Limb (tissue), 2 donors: ENCODE measurements around the gene ADM5.
"Not testable (repeated sequence)": the region's sequence is repeated elsewhere in the genome, so short reads cannot be mapped to it uniquely, and the experiment has no call there.

ENCODE experiments used
- DNase-seq, 2 donors: peaks; one replicate each; pipeline ENCODE4 v3.0.0-alpha.2; 2016; ENCODE audit errors: extremely low spot score in 2 of 2

ADM5 gene

DNA sequence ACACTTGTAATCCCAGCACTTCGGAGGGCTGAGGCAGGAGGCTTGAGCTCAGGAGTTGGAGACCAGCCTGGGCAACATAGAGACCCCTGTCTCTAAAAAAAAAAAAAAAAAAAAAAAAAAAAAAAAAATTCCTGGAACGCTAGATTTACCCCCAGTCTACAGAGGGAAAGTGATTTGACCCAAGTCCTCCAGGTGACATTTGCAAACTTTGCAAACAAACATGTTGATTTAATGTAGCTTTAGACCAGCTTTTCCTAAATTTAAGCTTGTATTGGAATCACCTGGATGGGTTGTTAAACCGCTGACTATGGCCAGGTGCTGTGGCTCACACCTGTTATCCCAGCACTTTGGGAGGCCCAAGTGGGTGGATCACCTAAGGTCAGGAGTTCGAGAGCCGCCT is 10.0 kb downstream of the ADM5 start:
- DNase-seq, result no peak

DNA sequence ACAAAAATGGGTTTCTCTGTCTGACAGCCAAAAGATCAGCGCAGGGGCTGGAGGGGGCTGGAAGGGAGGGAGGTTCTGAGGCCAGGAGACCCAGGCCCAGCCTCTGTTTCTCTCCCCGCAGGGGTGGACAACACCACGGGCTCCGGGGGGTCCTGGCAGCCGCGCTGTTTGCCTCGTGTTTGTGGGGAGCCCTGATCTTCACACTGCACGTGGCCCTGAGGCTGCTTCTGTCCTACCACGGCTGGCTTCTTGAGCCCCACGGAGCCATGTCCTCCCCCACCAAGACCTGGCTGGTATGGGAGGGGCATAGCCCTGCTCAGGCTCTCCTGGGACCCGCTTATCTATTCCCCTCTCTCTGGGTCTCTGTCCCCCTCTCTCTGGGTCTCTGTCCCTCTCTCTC is 11.2 kb downstream of the ADM5 start:
- DNase-seq, result no peak

DNA sequence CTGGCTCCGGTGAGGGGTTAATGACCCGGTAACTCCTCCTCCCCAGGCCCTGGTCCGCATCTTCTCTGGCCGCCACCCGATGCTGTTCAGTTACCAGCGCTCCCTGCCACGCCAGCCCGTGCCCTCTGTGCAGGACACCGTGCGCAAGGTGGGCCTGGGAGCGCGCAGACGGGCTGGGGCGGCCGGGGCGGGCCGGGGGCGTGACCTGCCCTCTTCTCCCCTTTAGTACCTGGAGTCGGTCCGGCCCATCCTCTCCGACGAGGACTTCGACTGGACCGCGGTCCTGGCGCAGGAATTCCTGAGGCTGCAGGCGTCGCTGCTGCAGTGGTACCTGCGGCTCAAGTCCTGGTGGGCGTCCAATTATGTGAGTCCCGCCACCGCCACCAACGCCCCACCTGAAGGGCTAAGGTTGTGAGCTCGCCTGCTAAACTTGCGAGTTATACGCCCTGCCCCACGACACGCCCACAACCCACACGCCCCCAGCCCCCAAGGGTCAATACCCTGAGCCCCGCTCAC is 11.9 kb downstream of the ADM5 start:
- DNase-seq, result no peak

DNA sequence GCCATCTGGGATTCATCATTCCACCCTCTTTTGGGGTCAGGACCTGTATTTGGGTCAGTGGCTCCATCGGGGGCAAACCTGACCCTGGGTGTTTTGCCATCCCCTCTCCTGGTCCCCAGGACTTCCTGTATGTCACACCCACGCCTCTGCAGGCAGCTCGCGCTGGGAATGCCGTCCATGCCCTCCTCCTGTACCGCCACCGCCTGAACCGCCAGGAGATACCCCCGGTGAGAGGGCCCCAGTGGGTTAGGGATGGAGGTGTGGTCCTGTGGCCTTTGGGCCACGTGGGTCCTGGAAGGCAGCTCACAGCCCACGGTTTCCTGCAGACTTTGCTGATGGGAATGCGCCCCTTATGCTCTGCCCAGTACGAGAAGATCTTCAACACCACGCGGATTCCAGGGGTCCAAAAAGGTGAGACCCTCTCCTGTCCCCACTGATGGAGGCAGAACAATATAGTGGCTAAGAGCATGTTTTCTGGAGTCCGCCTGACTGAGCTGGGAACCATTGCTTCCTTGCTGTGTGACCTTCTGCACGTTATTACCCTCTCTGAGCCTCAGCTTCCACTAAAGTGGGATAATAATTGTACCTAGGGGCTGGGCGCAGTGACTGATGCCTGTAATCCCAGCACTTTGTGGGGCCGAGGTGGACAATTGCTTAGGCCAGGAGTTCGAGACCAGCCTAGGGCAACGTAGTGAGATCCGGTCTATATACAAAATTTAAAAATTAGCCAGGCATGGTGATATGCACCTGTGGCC is 15.7 kb downstream of the ADM5 start:
- no peak for DNase-seq

DNA sequence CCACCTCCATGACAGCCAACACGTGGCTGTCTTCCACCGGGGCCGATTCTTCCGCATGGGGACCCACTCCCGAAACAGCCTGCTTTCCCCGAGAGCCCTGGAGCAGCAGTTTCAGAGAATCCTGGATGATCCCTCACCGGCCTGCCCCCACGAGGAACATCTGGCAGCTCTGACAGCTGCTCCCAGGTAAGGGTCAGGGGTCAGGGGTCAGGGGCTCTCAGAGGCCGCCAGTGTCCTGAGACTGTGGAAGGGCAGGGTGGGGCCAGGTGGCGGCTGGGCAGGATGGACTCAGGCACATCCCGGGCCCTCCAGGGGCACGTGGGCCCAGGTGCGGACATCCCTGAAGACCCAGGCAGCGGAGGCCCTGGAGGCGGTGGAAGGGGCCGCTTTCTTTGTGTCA is 16.5 kb downstream of the ADM5 start:
- DNase-seq, result no peak

DNA sequence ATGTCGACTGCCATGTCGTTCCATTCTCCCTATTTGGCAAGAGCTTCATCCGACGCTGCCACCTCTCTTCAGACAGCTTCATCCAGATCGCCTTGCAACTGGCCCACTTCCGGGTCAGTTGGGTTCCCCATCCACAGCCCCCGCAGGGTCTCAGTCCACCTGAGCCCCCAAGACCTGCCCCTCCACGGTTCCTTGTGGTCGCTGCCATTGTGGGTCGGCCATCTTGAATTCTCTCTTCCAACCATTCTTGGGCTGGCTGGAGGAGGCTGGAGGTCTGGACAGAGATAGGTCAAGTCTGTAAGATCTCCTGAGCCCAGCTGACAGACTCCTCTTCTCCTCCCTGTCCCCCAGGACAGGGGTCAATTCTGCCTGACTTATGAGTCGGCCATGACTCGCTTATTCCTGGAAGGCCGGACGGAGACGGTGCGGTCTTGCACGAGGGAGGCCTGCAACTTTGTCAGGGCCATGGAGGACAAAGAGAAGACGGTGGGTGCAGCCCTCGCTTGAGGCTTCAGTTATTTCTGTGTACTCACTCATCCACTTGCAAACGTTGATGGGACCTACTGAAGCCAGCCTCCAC is 21.1 kb downstream of the ADM5 start:
- no peak for DNase-seq

DNA sequence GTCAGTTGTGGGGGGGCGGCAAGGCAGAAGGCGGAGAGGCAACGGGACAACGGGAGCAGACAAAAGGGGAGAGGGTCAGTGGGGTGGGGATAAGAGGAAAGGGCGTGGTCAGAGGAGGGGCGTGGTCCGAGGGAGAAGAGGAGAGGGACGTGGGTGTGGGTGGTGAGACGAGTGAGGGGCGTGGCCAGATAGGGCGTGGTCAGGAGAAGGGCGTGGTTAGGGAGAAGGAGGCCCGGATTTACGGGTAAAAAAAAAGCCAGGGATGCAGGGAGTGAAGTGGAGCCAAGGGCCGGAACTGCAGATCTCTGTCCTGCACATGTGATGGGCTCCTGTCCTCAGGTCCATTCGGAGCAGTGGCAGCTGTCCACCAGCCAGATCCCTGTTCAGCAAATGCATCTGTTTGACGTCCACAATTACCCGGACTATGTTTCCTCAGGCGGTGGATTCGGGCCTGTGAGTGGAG is 23.0 kb downstream of the ADM5 start:
- DNase-seq, result no peak

DNA sequence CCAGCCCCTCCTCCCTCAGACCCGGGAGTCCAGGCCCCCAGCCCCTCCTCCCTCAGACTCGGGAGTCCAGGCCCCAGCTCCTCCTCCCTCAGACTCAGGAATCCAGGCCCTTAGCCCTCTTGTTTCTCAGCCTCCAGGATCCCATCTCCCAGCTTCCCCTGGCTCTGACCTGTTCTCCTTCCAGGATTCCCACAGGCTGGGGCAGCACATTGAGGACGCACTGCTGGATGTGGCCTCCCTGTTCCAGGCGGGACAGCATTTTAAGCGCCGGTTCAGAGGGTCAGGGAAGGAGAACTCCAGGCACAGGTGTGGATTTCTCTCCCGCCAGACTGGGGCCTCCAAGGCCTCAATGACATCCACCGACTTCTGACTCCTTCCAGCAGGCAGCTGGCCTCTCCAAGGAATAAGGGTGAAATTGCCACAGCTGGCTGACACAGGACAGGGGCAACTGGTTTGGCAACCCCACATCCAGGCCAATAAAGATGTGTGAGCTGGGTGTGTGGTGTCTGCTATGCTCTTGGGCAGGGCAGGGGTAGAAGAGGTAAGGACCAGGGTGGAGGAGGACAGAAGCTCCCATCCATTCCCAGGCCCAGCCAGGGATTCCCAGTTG is 23.9 kb downstream of the ADM5 start:
- no peak for DNase-seq

DNA sequence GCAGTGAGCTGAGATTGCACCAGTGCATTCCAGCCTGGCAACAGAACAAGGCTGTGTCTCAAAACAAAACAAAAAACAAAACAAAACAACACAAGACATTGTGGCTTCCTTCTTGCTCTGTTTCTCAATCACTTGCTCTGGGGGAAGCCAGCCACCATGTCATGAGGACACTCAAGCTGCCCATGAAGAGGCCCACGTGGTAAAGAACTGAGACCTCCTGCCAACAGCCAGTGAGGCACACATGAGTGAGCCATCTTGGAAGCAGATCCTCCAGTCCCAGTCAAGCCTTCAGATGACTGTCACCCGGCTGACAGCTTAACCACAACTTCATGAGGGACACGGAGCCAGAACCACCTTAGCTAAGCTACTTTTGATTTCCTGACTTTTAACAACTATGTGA is 26.8 kb downstream of the ADM5 start:
- no peak for DNase-seq

DNA sequence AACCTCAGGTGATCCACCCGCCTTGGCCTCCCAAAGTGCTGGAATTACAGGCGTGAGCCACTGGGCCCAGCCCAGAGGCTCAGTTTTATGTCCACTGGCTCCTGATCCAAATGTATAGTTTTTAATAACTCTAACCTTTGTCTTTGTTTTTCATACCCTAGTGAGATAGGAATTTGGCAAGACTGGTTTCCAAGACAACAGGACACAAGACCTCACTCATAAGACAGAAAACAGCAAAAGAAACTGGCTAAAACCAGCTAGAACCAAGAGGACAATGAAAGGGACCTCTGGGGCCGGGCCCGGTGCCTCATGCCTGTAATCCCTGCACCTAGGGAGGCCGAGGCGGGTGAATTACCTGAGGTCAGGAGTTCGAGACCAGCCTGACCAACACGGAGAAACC is 29.1 kb downstream of the ADM5 start:
- DNase-seq, result no peak

DNA sequence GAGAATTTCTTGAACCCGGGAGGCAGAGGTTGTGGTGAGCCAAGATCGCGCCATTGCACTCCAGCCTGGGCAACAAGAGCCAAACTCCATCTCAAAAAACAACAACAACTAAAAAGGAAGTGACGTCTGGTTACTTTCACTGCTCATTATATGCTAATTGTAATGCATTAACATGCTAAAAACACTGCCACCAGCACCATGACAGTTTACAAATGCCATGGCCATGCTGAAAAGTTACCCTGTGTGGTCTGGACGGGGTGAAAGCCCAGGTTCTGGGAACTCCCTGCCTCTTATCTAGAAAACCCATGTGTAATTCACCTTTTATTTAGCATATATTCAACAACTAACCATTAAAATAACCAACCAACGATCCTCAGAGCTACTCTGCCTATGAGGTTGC is 29.6 kb downstream of the ADM5 start:
- DNase-seq, result no peak

DNA sequence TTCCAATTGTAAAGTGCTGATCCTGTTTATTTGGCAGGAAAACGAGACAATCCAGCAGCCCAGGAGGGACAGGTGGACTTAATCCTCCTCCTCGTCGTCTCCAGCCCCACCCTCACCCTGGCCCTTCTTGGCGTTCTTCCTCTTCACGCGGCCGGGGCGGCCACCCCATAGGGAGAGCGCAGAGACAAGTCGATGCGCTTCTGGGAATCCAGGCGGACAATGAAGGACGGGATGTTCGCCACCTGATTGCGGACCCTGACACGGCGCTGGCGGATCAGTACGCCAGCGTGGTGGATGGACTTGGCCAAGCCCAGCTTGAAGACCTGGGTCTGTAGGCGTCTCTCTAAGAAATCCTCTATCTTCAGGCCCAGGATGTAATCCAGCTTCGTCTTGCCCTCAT is 30.0 kb downstream of the ADM5 start:
- DNase-seq, result not testable (repeated sequence)

DNA sequence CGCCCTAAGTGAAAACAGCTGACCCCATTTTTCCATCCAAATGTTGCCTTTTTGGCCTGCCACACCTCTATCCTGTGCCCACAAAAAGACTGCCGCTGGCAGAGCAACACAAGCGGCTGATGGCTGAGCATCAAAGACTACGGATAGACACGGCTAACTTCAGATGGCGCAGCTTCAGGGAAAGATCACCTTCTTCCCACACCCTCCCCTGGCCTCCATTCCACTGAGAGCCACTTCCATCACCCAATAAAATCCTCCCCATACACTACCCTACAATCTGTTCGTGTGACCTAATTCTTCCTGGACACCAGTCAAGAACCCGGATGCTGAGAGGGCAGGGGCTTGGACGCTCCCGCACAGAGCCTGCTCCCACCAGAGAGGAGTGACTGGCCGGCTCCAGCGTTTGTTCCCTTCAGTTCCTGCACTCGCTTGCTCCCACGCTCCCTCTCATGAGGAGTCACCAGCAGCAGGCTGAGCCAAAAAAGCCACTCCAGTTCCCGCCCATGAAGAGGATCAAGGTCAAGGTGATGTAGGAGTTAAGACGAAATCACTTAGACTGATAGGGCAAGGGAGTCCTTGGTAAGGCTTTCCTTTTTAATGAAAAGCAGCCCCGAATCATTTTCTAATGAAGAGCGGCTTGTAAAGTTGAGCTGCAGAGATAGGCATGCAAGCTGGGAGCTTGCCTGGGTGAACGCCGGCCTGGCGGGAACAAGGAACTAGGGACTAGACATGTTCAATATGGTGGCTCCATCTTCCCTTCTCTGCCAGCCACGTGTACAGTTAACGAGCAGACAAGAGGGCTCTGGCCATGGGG is 38.0 kb downstream of the ADM5 start:
- peak in 1 of 2 donors; percentile 9 for DNase-seq

DNA sequence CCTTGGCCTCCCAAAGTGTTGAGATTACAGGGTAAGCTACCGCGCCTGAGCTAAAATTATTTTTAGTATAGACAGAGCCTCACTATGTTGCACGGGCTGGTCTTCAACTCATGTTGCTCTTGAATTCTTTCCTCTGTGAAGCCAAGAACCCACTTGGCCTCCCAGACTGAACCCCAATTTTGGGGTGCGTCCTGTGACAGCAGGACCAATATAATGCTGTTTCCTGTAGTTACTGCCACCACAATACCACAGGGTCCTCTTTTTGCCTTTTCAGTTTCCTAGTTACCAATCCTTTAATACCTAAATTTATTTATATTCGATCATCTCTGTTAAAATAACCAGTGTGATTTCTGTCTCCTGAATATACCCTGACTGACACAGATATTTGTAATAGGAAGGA is 40.8 kb downstream of the ADM5 start:
- DNase-seq, result no peak

DNA sequence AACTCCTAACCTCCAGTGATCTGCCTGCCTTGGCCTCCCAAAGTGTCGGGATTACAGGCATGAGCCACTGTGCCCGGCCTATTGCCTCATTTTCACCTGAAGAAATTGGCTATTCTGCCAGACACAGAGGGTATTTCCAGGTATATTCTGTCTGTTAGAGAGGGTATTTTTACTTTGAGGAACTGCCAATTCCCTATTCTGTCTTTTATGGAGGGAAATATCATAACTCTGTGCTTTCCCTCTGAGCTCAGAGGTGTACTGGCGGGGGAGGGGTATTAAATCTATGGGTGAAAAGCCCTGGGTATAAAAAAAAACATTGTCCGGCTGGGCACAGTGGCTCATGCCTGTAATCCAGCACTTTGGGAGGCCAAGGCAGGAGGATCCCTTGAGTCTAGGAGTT is 48.9 kb downstream of the ADM5 start:
- DNase-seq, result no peak

DNA sequence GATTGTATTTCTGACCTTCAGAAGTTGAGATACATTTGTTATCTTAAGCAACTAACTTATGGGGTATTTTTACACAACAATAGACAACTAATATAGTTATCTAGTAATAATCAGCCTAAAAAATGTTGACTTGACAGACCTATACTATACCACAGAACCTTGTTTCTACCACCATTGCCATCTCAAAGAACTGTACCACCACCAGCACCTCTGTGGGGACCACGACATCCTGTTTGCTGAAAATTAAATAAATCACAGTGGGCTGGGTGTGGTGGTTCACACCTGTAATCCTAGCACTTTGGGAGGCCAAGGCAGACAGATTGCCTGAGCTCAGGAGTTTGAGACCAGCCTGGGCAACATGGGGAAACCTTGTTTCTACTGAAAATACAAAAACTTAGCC is 49.7 kb downstream of the ADM5 start:
- no peak for DNase-seq

DNA sequence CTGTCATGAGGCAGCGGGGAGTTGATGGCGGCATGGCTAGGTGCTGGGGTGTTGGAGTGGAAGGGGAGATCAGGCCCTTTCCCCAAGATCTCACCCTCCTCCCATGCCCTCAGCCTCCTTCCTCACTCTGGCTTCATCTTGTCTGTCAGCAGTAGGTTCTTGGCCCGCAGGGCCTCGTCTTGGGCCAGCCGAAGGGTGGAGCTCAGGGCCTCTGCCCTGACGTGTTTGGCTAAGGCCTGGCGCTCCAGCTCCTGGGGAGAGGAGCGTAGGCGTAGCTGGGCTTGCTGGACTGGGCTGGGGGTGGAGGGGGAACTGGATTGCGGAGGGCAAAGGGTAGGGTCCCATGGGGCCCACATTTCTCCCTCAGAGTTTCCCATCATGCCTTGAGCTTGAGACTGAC is 50.5 kb downstream of the ADM5 start:
- DNase-seq, result no peak
